ENCODE measurements around the gene POMC. TPM values are rescaled to one million over a fixed set of nuclear protein-coding genes. Genes with fewer than 3 reads are reported as not detected.

Gene POMC
- total and polyA plus RNA-seq, 2 of the 8 experiments (the other 6 are each of a cell fraction or from before 2014, with no cell fraction given): 1.7 to 4.7 TPM

- TF ChIP-seq CTBP2 (IDR thresholded peaks at IDR 0.05; ENCODE audit: borderline replicate concordance, insufficient read depth, insufficient read length, low read length): no peak
- no peak for TF ChIP-seq GABPA (IDR thresholded peaks at IDR 0.05; ENCODE audit: borderline replicate concordance, insufficient read depth, low read length)
- no peak for TF ChIP-seq CREB1 (IDR thresholded peaks at IDR 0.05)
- TF ChIP-seq ASH2L (IDR thresholded peaks at IDR 0.05; ENCODE audit: low read length): no peak
- no peak for TF ChIP-seq NRF1 (IDR thresholded peaks at IDR 0.05; ENCODE audit: low read depth, low read length)
- no peak for TF ChIP-seq SP2 (IDR thresholded peaks at IDR 0.05; ENCODE audit: low read length)
- TF ChIP-seq KDM5A (IDR thresholded peaks at IDR 0.05; ENCODE audit: low read length): no peak
- TF ChIP-seq TCF12 (IDR thresholded peaks at IDR 0.05; ENCODE audit: low read depth, low read length): no peak
- no peak for TF ChIP-seq SAP30 (IDR thresholded peaks at IDR 0.05; ENCODE audit: insufficient read depth, insufficient replicate concordance, low read length)
- TF ChIP-seq RNF2 (IDR thresholded peaks at IDR 0.05; ENCODE audit: borderline replicate concordance, low read depth, low read length, missing control alignments, poor library complexity, severe bottlenecking): no peak
- TF ChIP-seq SUZ12 (IDR thresholded peaks at IDR 0.05; ENCODE audit: low read length): 0 out of 2 replicates have a peak, but pooled peaks have one; percentile 45
- TF ChIP-seq JUN (IDR thresholded peaks at IDR 0.05; ENCODE audit: low read depth, low read length): no peak
- no peak for TF ChIP-seq HDAC6 (IDR thresholded peaks at IDR 0.05; ENCODE audit: low read depth, low read length)
- peak; percentile 23 for TF ChIP-seq EZH2 (IDR thresholded peaks at IDR 0.05; ENCODE audit: low read depth, low read length, severe bottlenecking)
- no peak for TF ChIP-seq EGR1 (IDR thresholded peaks at IDR 0.05; ENCODE audit: borderline replicate concordance, low read depth, low read length)
Observed at GRCh38 chr2:25131567-25132298, 36.6 kb downstream of the POMC start (continued).
